Measurements from ENCODE around the gene TRAP1. TPM values are rescaled to one million over a fixed set of nuclear protein-coding genes. Genes with fewer than 3 reads are reported as not detected.

Gene TRAP1
- total RNA-seq, 4 donors from 2014 or later = 43.2 to 53.8 (median 51.2) TPM

- H3K4me1 ChIP-seq = peaks cover 0 to 40% (median 5%) of the 10 kb centered on the region in 3 donors
- WGBS, 2 donors (ENCODE audit: low coverage in 1 of 2) = 81% methylated on average over 13 of the region's 14 CpGs; no CpG with 5 or more reads in 1 of the 2 donors
- ATAC-seq = no peak
- H3K4me3 ChIP-seq = no peak overlapping the region
- no peaks in the 10 kb centered on the region for H3K27me3 ChIP-seq
- no peak for TF ChIP-seq EP300 (IDR thresholded peaks at IDR 0.05)
- TF ChIP-seq POLR2AphosphoS5 (IDR thresholded peaks at IDR 0.05) = no peak
- no peak for TF ChIP-seq POLR2A (IDR thresholded peaks at IDR 0.05)
- no peak for TF ChIP-seq CTCF (IDR thresholded peaks at IDR 0.05)
- peaks cover 0 to 88% of the 10 kb centered on the region in 2 donors for H3K36me3 ChIP-seq
- H3K9me3 ChIP-seq = no peaks in the 10 kb centered on the region
- H3K27ac ChIP-seq = no peak overlapping the region
Measured at GRCh38 chr16:3761375-3762106, 44.2 kb upstream of the TRAP1 start.

GRCh38 chr16:3760518-3760917 lies 43.2 kb upstream of the TRAP1 start:
- Histone ChIP-seq H3K4me3 (no peak overlapping the region), H3K36me3 (peaks cover 0 to 88% of the 10 kb centered on the region in 2 donors), H3K4me1 (peaks cover 0 to 40% (median 5%) of the 10 kb centered on the region in 3 donors), H3K27me3 (no peaks in the 10 kb centered on the region), H3K27ac (no peak overlapping the region), H3K9me3 (no peaks in the 10 kb centered on the region)
- WGBS, 2 donors (ENCODE audit: low coverage in 1 of 2) = 86 to 100% methylated on average over 1 to 2 of the region's 6 CpGs
- TF ChIP-seq CTCF (IDR thresholded peaks at IDR 0.05) (no peak), EP300 (IDR thresholded peaks at IDR 0.05) (no peak), POLR2AphosphoS5 (IDR thresholded peaks at IDR 0.05) (no peak), POLR2A (IDR thresholded peaks at IDR 0.05) (no peak)
- ATAC-seq = no peak

- Histone ChIP-seq H3K9me3 (no peaks in the 10 kb centered on the region), H3K27ac (peak overlapping the region in 3 of 4 donors; percentile 29 to 54 (median 48)), H3K4me3 (no peak overlapping the region), H3K36me3 (peaks cover 0 to 88% of the 10 kb centered on the region in 2 donors), H3K27me3 (no peaks in the 10 kb centered on the region), H3K4me1 (peaks cover 0 to 46% (median 7%) of the 10 kb centered on the region in 3 donors)
- ATAC-seq = no peak
- TF ChIP-seq POLR2A (IDR thresholded peaks at IDR 0.05) (no peak), EP300 (IDR thresholded peaks at IDR 0.05) (no peak), CTCF (IDR thresholded peaks at IDR 0.05) (no peak), POLR2AphosphoS5 (IDR thresholded peaks at IDR 0.05) (no peak)
- 41 to 55% methylated on average over 5 of the region's 5 CpGs for WGBS, 2 donors (ENCODE audit: low coverage in 1 of 2)
Measured at GRCh38 chr16:3759736-3760135, 42.4 kb upstream of the TRAP1 start.

GRCh38 chr16:3756113-3756512 lies 38.8 kb upstream of the TRAP1 start:
- H3K9me3 ChIP-seq = no peaks in the 10 kb centered on the region
- no peak overlapping the region for H3K4me3 ChIP-seq
- ATAC-seq = no peak
- WGBS, 2 donors (ENCODE audit: low coverage in 1 of 2) = 86 to 88% methylated on average over 9 of the region's 9 CpGs
- TF ChIP-seq EP300 (IDR thresholded peaks at IDR 0.05) (no peak), POLR2A (IDR thresholded peaks at IDR 0.05) (no peak), CTCF (IDR thresholded peaks at IDR 0.05) (no peak)
- H3K36me3 ChIP-seq = peaks cover 0 to 75% of the 10 kb centered on the region in 2 donors
- H3K27me3 ChIP-seq = no peaks in the 10 kb centered on the region
- peaks cover 0 to 64% (median 8%) of the 10 kb centered on the region in 3 donors for H3K4me1 ChIP-seq
- no peak overlapping the region for H3K27ac ChIP-seq

GRCh38 chr16:3755249-3755648 lies 37.9 kb upstream of the TRAP1 start:
- no peak for TF ChIP-seq POLR2AphosphoS5 (IDR thresholded peaks at IDR 0.05)
- TF ChIP-seq EP300 (IDR thresholded peaks at IDR 0.05) = no peak
- no peak for TF ChIP-seq CTCF (IDR thresholded peaks at IDR 0.05)
- TF ChIP-seq POLR2A (IDR thresholded peaks at IDR 0.05) = no peak
- H3K27ac ChIP-seq = no peak overlapping the region
- H3K36me3 ChIP-seq = peaks cover 0 to 75% of the 10 kb centered on the region in 2 donors
- no peak overlapping the region for H3K4me3 ChIP-seq
- WGBS, 2 donors (ENCODE audit: low coverage in 1 of 2) = 75 to 83% methylated on average over 2 to 4 of the region's 4 CpGs
- H3K9me3 ChIP-seq = no peaks in the 10 kb centered on the region
- no peaks in the 10 kb centered on the region for H3K27me3 ChIP-seq
- no peak for ATAC-seq
- peaks cover 0 to 59% (median 8%) of the 10 kb centered on the region in 3 donors for H3K4me1 ChIP-seq

All from gastroesophageal sphincter (tissue), 4 donors.